Endothelial cell of umbilical vein (primary cell): ENCODE data around the gene USH1G. TPM values are rescaled to one million over a fixed set of nuclear protein-coding genes. Genes with fewer than 3 reads are reported as not detected.

Source experiments
- BruUV-seq: library from RNA; stranded (reverse); fragments of 400-500 nt; replicated peaks from 2 replicates; lab custom pipeline; 2021; lab: Mats Ljungman, UMichigan
- CTCF ChIA-PET: fragments of 300-600, 350-600 bp; sonication (Branson Sonifier 250); formaldehyde crosslinking; loops from one replicate; lab custom pipeline; 2021; ENCODE audit warnings: antibody characterized with exemption, inconsistent platforms; lab: Charles Lee
- POLR2A ChIA-PET: fragments of 300-600, 350-600 bp; sonication (Branson Sonifier 250); formaldehyde crosslinking; loops from one replicate; lab custom pipeline; 2021; ENCODE audit warnings: antibody characterized with exemption, inconsistent platforms; lab: Charles Lee
- DNase-seq: peaks from one replicate; pipeline ENCODE4 v3.0.0-alpha.2; 2011; ENCODE audit warnings: low read depth, low spot score
- FAIRE-seq: peaks from 2 replicates; lab custom pipeline; 2011; peaks lifted over from hg19 to GRCh38; lab: Jason Lieb, UNC
- H2AFZ ChIP-seq: 2 replicates; pipeline ENCODE4 v1.6.0; 2012; ENCODE audit warnings: low read depth, low read length, control low read depth, inconsistent platforms
- H3K27ac ChIP-seq: 2 replicates; pipeline ENCODE4 v1.5.1; 2011; ENCODE audit warnings: low read depth, mild to moderate bottlenecking, control low read depth, low read length, moderate library complexity; ENCODE audit not compliant: insufficient read depth
- H3K27me3 ChIP-seq, 2 experiments: 2 replicates each; pipeline versions ENCODE4 v1.6.0 to v1.6.1; 2011; ENCODE audit warnings: low read length in 2 of 2, mixed read lengths in 1 of 2; ENCODE audit not compliant: control insufficient read depth in 2 of 2, insufficient read depth in 2 of 2
- H3K36me3 ChIP-seq, 2 experiments: 2 replicates in 1 of 2; 3 replicates in 1 of 2; pipeline ENCODE4 v1.5.1; 2011; ENCODE audit warnings: low read length in 2 of 2, mild to moderate bottlenecking in 1 of 2, moderate library complexity in 1 of 2; ENCODE audit not compliant: control insufficient read depth in 2 of 2, insufficient read depth in 2 of 2; ENCODE audit errors: extremely low read depth in 1 of 2
- H3K4me1 ChIP-seq: 3 replicates; pipeline ENCODE4 v1.5.1; 2011; ENCODE audit warnings: mild to moderate bottlenecking, low read length; ENCODE audit not compliant: control insufficient read depth, insufficient read depth; ENCODE audit errors: extremely low read depth
- H3K4me2 ChIP-seq: 2 replicates; pipeline ENCODE4 v1.6.1; 2011; ENCODE audit warnings: low read length, control low read depth, mixed read lengths; ENCODE audit not compliant: insufficient read depth
- H3K4me3 ChIP-seq, 3 experiments: fragments of 200-600 bp in 1 of 3; sonication (generic), shearing (Covaris generic) in 1 of 3; replicated peaks in 1 of 3; 2 replicates each; pipeline ENCODE4 v1.5.1; 2011 to 2016; ENCODE audit warnings: control low read depth in 3 of 3, low read length in 3 of 3, mild to moderate bottlenecking in 2 of 3, inconsistent platforms in 1 of 3, low read depth in 1 of 3, moderate library complexity in 1 of 3; ENCODE audit not compliant: insufficient read depth in 1 of 3
- H3K79me2 ChIP-seq: 2 replicates; pipeline ENCODE4 v1.6.0; 2012; ENCODE audit warnings: low read length, inconsistent platforms; ENCODE audit not compliant: control insufficient read depth, insufficient read depth
- H3K9ac ChIP-seq: replicated peaks from 2 replicates; pipeline ENCODE3; 2011; ENCODE audit warnings: low read length, control low read depth; ENCODE audit not compliant: insufficient read depth; ENCODE audit errors: extremely low read depth
- H3K9me1 ChIP-seq: replicated peaks from 3 replicates; pipeline ENCODE4 v1.6.0; 2011; ENCODE audit warnings: mild to moderate bottlenecking, low read length; ENCODE audit not compliant: control insufficient read depth, insufficient read depth; ENCODE audit errors: extremely low read depth
- H3K9me3 ChIP-seq: replicated peaks from 2 replicates; pipeline ENCODE4 v1.5.1; 2012; ENCODE audit warnings: low read length, inconsistent platforms; ENCODE audit not compliant: control insufficient read depth, insufficient read depth
- H4K20me1 ChIP-seq: replicated peaks from 2 replicates; pipeline ENCODE3; 2011; ENCODE audit warnings: mild to moderate bottlenecking, low read length; ENCODE audit not compliant: control insufficient read depth, insufficient read depth; ENCODE audit errors: extremely low read depth
- CTCF ChIP-seq, 2 donors: IDR thresholded peaks; 1 replicate in 1 of 2; 2 replicates in 1 of 2; pipeline ENCODE4 v1.5.1; 2011; ENCODE audit warnings: low read length in 2 of 2, mild to moderate bottlenecking in 2 of 2, moderate library complexity in 2 of 2, control low read depth in 1 of 2, inconsistent platforms in 1 of 2, low read depth in 1 of 2; ENCODE audit not compliant: insufficient read depth in 1 of 2; ENCODE audit errors: extremely low read depth in 1 of 2
- EZH2 ChIP-seq: IDR thresholded peaks from 2 replicates; pipeline ENCODE4 v1.6.1; 2012; ENCODE audit warnings: borderline replicate concordance, low read depth, mild to moderate bottlenecking, moderate library complexity, low read length, inconsistent platforms; ENCODE audit not compliant: severe bottlenecking
- FOS ChIP-seq: IDR thresholded peaks from 2 replicates; pipeline ENCODE4 v1.6.1; 2011; ENCODE audit warnings: mild to moderate bottlenecking, low read length, moderate library complexity, borderline replicate concordance; ENCODE audit not compliant: insufficient read depth
- GATA2 ChIP-seq: IDR thresholded peaks from 2 replicates; pipeline ENCODE4 v1.7.0; 2011; ENCODE audit warnings: low read depth, mild to moderate bottlenecking, moderate library complexity, mixed read lengths, low read length; ENCODE audit not compliant: insufficient read length, insufficient read depth
- JUN ChIP-seq: IDR thresholded peaks from 2 replicates; pipeline ENCODE4 v1.6.1; 2011; ENCODE audit warnings: borderline replicate concordance, low read depth; ENCODE audit not compliant: insufficient read length, insufficient read depth
- MAX ChIP-seq: IDR thresholded peaks from 2 replicates; pipeline ENCODE4 v1.6.1; 2011; ENCODE audit not compliant: insufficient read depth, insufficient read length
- MYC ChIP-seq: IDR thresholded peaks from one replicate; pipeline ENCODE4 v1.6.1; 2011; ENCODE audit warnings: mild to moderate bottlenecking, low read depth, low read length
- POLR2A ChIP-seq: IDR thresholded peaks from 2 replicates; pipeline ENCODE4 v1.6.1; 2012; ENCODE audit warnings: low read depth, mild to moderate bottlenecking, control low read depth, low read length
- POLR2AphosphoS5 ChIP-seq: IDR thresholded peaks from 2 replicates; pipeline ENCODE4 v1.6.1; 2012; ENCODE audit warnings: low read depth, mild to moderate bottlenecking, control low read depth, low read length, moderate library complexity; ENCODE audit not compliant: insufficient read depth
- dilution Hi-C: fragments of 300-500 bp; cut with MboI; formaldehyde crosslinking; loops from one replicate; pipeline ENCODE4 v1.15.0; 2019; ENCODE audit warnings: low sequenced_read_pairs; ENCODE audit not compliant: extremely low pct_ligation_motif_present
- intact Hi-C: fragments of 100-400 bp; cut with micrococcal nuclease; formaldehyde crosslinking; loops from one replicate; pipeline ENCODE4 v1.10.0; 2022
- polyA plus RNA-seq, 4 experiments: library from polyadenylated mRNA; depleted of rRNA in 3 of 4; stranded (reverse) in 3 of 4; unstranded in 1 of 4; fragments of >200 nt; gene quantifications; 2 replicates each; pipeline versions ENCODE4 v1.2.1 to v1.2.3, GENCODE V29; 2011 to 2012; ENCODE audit warnings: missing spikeins in 1 of 4
- total RNA-seq: library from RNA; stranded (reverse); gene quantifications from 2 replicates; pipeline ENCODE4 v1.2.3, GENCODE V29; 2021

The USH1G gene
- total and polyA plus RNA-seq, 2 donors (not counting 3 experiments of a cell fraction or from before 2014, with no cell fraction given): not detected

GRCh38 chr17:74898376-74898946 is 24.6 kb downstream of the USH1G start:
- FAIRE-seq: no peak
- Histone ChIP-seq H3K27ac (no peak overlapping the region), H3K79me2 (no peaks in the 10 kb centered on the region), H3K4me3 (no peak overlapping the region), H3K36me3 (no peaks in the 10 kb centered on the region), H3K4me2 (no peak overlapping the region), H3K4me1 (no peaks in the 10 kb centered on the region), H4K20me1 (no peaks in the 10 kb centered on the region), H3K9me1 (no peaks in the 10 kb centered on the region), H3K27me3 (peaks cover 16 to 23% of the 10 kb centered on the region in 2 experiments), H3K9ac (no peak overlapping the region), H2AFZ (no peak overlapping the region), H3K9me3 (no peaks in the 10 kb centered on the region)
- intact Hi-C loops (no loop called here), dilution Hi-C loops (no loop called here)
- POLR2A ChIA-PET: no interaction called here
- BruUV-seq: no TSS peak
- CTCF ChIA-PET: no interaction called here
- TF ChIP-seq MYC: no peak
- TF ChIP-seq CTCF (IDR thresholded peaks at IDR 0.05; ENCODE audit: extremely low read depth in 1 of 2, insufficient read depth in 1 of 2, low read depth in 1 of 2, low read length in 2 of 2): no peak
- TF ChIP-seq EZH2: no peak
- TF ChIP-seq POLR2AphosphoS5: no peak
- TF ChIP-seq GATA2: no peak
- TF ChIP-seq MAX: no peak
- no peak for TF ChIP-seq POLR2A
- no peak for TF ChIP-seq FOS
- no peak for TF ChIP-seq JUN
- no peak for DNase-seq
